Measurements from ENCODE around the gene CCL27.

CCL27 gene

DNA sequence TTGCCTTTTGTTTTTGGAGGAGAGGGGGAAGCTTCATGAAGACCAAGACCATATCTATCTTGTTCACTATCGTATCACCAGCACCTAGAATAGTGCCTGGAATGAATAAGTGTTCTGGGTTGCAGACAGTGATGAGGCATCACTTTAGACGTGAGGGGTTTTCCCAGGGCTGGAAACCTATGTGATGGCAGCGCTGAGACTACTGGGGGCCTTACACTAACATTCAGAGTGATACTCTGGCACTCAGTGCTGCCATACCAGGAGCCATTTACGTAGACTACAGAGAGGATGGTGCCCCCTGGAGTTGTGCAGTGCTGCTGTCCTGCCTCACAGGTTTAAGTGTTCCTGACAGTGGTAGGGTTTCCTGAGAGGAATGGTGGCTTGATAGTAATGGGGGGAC, 21.7 kb upstream of the CCL27 start:
- DNase-seq = no peak

DNA sequence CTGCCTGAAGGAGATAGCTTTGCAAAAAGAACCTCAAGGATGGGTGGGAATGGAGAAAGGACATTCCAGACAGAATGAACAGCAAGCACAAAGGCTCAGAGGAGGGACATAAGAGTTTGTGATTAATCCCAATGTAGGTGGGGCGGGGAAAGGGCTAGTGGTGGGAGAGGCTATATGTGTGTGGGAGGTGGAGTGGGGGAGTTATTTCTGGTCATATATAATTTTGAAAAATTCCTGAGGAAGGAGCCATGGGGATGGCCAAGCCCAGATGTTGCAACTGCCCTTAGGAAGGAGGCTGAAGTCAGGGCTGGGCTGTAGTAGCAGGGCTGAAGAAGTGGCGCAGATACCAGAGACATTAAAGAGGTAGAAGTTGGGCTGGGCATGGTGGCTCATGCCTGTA, 13.4 kb upstream of the CCL27 start:
- DNase-seq = no peak

GRCh38 chr9:34675048-34675714, 12.7 kb upstream of the CCL27 start:
- no peak for DNase-seq

GRCh38 chr9:34674440-34674839, 12.0 kb upstream of the CCL27 start:
- no peak for DNase-seq

- DNase-seq = no peak
Measured at GRCh38 chr9:34671307-34671706, 8.8 kb upstream of the CCL27 start.

GRCh38 chr9:34669809-34670562, 7.5 kb upstream of the CCL27 start:
- DNase-seq = no peak

- peak; percentile 80 for DNase-seq
Measured at GRCh38 chr9:34665381-34666250, 3.2 kb upstream of the CCL27 start.

DNA sequence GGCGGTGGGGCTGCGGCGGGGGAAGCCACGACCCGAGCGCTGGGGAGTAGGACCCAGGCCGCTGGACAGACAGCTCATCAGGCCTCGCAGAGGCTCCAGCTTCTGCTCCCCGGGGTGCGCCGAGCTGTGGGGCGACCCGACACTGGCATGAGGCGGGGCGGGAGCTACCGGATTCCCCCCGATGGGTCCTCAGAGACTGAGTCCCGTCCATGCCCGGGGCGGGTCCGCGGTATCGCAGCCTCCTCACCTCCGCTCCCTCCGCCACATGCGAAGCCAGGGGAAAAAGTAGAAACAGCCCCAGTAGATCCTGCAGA, 2.6 kb upstream of the CCL27 start:
- DNase-seq = no peak

- no peak for DNase-seq
Measured at GRCh38 chr9:34664281-34665066, 2.0 kb upstream of the CCL27 start.

DNA sequence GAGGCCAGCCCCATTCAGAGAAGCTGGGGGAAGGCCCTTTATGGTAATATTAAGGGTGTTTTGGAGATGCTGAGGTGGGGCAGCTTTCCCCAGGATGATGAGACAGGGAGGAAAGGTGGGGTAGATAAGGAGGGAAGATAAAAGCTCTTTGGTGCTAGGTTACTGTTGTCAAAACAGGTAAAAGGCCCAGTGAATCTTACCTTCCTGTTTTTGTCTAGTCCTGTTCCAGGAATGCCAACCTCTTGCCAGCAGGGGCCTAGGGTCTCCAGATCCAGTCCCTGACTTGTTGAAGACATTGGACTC, 797 bp upstream of the CCL27 start:
- DNase-seq = no peak

DNA sequence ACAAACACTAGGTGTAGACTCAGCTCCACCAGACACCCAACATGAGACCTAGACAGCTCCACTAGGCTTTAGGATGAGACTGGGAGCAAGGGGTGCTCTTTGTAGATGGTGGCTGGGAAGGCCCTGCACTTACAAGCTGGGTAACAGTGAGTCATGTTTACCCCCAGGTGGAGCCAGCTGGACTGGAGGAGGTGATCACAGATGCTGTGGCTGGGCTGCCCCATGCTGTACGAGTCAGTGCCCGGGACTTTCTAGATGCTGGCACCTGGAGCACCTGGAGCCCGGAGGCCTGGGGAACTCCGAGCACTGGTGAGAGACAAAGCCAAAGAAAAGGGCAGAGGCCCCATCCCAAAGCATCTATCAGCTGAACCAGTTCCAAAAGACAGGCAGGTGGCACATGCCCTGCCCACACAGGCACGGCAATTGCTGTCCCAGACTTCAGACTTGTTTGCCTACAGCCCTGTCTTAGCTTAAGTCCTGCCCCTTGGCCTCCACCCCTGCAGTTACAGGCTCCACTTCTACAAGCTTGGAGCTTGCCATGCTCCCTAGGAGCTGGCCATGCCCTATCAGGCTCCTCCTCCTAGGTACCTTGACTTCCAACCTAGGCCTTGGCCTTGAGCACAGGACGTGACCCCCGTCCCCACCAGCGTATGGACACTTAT, 2.7 kb downstream of the CCL27 start:
- no peak for DNase-seq

DNA sequence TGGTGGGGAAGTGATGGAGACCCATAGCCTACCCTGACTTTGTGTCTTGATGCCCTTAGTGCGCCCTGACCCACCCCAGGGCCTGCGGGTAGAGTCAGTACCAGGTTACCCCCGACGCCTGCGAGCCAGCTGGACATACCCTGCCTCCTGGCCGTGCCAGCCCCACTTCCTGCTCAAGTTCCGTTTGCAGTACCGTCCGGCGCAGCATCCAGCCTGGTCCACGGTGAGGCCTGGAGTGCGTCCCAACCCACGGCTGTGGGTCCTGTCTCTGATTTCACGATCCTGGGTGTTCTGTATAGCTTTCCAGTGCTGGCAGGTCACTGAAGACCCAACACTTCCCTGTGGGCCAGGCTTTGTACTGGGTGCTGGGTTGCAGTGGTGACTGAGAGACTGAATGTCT, 4.0 kb downstream of the CCL27 start:
- no peak for DNase-seq

DNA sequence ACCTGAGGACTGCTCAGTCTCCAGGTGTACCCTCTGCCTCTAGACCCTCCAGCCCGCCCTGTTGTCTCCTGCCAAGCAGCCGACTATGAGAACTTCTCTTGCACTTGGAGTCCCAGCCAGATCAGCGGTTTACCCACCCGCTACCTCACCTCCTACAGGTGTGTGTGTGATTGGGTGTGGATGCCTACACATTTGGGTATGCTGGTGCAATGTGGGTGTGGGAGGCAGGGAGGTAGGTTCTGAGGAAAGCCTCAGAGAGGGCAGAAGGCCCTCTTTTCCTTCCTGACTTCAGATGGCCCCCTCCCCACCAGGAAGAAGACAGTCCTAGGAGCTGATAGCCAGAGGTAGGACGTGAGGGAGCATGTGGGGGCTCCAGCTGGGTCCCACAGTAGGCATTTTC, 5.5 kb downstream of the CCL27 start:
- no peak for DNase-seq

DNA sequence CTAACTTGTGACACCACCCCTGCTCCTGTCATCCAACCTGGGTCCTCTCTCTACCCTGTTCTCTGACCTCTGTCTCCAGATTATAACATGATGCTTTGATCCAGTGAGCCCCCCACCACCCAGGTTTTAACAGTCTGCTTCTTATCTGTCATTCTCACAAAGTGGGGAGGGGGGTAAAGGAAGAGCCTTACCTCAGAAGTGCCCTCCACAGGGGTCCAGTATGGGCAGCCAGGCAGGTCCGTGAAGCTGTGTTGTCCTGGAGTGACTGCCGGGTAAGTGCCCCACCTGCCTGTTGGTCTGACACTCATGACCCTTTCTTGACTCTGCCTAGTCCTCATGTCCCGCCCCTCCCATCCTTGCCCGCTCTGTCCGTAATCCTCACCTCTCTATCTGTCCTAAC, 7.1 kb downstream of the CCL27 start:
- DNase-seq = no peak

DNA sequence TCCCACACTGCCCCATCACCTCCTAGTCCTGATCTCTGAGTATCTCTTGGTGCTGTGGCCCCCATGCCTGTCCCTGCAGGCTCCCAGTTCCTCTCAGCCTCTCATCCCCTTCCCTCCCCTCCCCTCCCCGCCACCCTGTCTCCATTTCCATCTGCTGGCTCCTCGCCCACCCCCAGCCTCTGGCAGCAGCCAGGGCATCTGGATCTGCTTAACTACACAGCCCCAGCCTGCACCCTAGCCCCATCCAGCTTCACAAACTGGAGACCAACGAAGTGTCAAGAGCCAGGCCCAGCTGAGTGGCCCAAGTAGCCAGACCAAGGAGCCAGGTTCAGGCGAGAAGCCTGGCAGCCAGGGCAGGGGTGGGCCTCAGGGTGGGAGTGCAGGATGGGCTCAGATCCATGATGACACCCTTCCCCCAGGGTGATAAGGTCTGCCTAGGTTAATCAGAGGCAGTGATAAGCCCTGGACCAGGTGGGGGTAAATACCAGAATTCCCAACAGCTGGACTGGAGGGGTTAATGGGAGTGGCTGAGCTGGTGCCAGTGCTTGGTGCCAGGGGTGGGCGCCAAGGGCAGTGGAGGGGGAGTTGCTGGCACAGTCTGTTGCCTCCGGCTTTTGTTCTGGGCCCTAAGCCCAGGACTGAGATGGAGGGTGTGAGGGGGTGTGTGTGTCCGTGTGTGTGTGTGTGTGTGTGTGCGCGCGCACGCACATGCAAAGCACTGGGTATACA, 8.0 kb downstream of the CCL27 start:
- no peak for DNase-seq

GRCh38 chr9:34653151-34654072, 9.0 kb downstream of the CCL27 start:
- no peak for DNase-seq

- DNase-seq = no peak
Measured at GRCh38 chr9:34652602-34653000, 9.9 kb downstream of the CCL27 start.

DNA sequence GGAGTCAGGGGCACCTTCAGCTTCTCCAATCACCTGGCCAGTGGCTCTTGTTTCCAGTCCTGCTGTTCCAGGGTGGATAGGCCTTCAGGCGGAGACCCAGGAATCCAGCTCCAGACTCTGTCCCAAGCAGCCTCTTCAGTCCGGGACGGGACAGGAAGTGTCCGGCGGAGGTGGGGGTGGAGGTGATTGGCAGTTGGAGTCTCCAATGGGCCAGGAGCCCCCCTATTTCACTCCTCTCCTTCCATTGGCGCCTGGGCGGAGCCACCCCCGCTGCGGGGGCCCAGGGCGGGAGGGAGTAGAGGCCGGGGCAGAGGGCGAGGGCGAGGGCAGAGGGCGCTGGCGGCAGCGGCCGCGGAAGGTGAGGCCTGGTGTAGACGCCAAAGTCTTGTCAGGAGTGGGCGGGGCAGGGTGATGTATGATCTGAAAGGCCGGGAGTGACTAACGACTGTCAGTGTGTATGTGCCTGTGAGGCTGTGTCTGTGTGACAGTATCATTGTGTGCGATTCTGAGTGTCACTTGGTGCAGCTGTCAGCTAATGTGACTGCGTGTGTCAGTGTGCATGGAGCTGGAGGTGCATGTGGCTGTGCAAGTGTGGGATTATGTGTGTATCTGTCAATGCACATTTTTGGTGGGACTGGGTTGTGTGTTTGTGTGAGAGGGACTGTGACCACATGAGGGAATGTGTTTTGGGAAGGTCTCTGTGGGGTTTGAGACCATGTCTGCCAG, 10.4 kb downstream of the CCL27 start, which contains the start of gene IL11RA:
IL11RA (plus strand) TSS at position 310 of the 726 bp plus-strand sequence. CDS start 3,033 bp downstream, outside the sequence.
- DNase-seq = no peak

DNA sequence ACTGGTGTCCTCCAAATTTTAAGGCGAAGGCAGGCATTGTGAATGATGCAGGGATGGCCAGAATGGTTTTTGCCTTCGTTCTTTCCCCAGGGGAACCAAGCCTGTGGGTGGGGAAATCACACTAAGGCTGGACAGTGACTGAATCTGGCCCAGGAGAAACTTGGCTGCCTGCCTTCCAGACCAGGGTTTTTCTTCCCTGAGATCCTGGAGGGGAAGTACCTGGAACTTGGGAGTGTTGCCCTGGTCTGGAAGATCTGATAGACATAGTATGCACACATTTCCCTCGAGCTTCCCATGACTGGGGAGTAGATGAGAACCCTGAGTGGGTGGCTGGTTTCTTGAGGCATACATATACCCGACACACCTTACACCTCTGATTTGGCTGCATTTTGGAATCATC, 11.1 kb downstream of the CCL27 start:
- DNase-seq = no peak

DNA sequence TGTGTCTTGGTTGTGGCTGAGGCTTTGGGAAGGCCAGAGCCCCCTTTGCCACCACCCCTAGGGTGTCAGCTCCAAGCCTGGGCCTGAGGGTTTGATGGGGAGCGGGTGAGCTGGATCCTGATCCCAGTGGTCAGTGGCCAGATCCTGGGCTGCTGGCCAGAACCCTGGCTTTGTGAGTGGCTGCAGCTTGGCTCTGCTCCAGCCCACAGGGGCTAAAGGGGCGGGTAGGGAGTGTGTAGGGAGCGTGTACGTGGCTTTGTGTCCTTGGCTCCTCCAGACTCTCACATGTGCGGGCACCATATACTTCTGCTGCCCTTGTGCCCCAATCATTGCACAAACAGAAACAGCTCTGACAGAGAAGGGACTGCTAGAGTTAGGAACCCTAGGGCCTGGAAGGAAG, 11.6 kb downstream of the CCL27 start:
- no peak for DNase-seq
